HEK293T (cell line): ENCODE results near the gene TTLL7.

Experiments used
- CTCF ChIA-PET: fragments of 350-600 bp; formaldehyde crosslinking; extraction: SDS; loops from one replicate; lab custom pipeline; 2021; ENCODE audit warnings: antibody characterized with exemption, inconsistent platforms; lab: Yijun Ruan, JAX
- POLR2A ChIA-PET: fragments of 350-600 bp; formaldehyde crosslinking; extraction: SDS; loops from one replicate; lab custom pipeline; 2020; ENCODE audit warnings: antibody characterized with exemption, inconsistent platforms; lab: Yijun Ruan, JAX
- DNase-seq: peaks from one replicate; pipeline ENCODE4 v3.0.0; 2012; ENCODE audit warnings: mixed read lengths; ENCODE audit errors: extremely low spot score
- ARNT ChIP-seq: fragments of 450-650 bp; IDR thresholded peaks from 2 replicates; pipeline ENCODE4 v1.6.1; 2017; ENCODE audit warnings: mild to moderate bottlenecking
- BHLHE40 ChIP-seq: fragments of 450-650 bp; IDR thresholded peaks from 2 replicates; pipeline ENCODE4 v1.6.1; 2016; ENCODE audit warnings: mild to moderate bottlenecking, moderate library complexity, borderline replicate concordance
- CTBP1 ChIP-seq: fragments of 450-650 bp; IDR thresholded peaks from 2 replicates; pipeline ENCODE4 v1.6.1; 2016; ENCODE audit warnings: borderline replicate concordance
- ELF4 ChIP-seq: fragments of 450-650 bp; IDR thresholded peaks from 2 replicates; pipeline ENCODE4 v1.6.1; 2017; ENCODE audit warnings: antibody characterized with exemption
- FOXA1 ChIP-seq: fragments of 450-650 bp; IDR thresholded peaks from 2 replicates; pipeline ENCODE4 v1.6.1; 2016; ENCODE audit warnings: mild to moderate bottlenecking
- FOXK2 ChIP-seq: fragments of 450-650 bp; IDR thresholded peaks from 2 replicates; pipeline ENCODE4 v1.6.1; 2016; ENCODE audit warnings: mild to moderate bottlenecking
- FOXM1 ChIP-seq: fragments of 450-650 bp; IDR thresholded peaks from 2 replicates; pipeline ENCODE4 v1.6.1; 2017; ENCODE audit warnings: mild to moderate bottlenecking, borderline replicate concordance
- HDGF ChIP-seq: fragments of 450-650 bp; IDR thresholded peaks from 2 replicates; pipeline ENCODE4 v1.6.1; 2017; ENCODE audit warnings: antibody characterized with exemption, borderline replicate concordance
- L3MBTL2 ChIP-seq: fragments of 450-650 bp; conservative IDR thresholded peaks from 2 replicates; pipeline ENCODE4 v1.6.1; 2016; ENCODE audit warnings: mild to moderate bottlenecking
- LEF1 ChIP-seq: fragments of 450-650 bp; IDR thresholded peaks from 2 replicates; pipeline ENCODE4 v1.6.1; 2017; ENCODE audit warnings: mild to moderate bottlenecking, borderline replicate concordance
- NFRKB ChIP-seq: fragments of 450-650 bp; IDR thresholded peaks from 2 replicates; pipeline ENCODE4 v1.6.1; 2016; ENCODE audit warnings: mild to moderate bottlenecking, moderate library complexity
- PKNOX1 ChIP-seq: fragments of 450-650 bp; IDR thresholded peaks from 2 replicates; pipeline ENCODE4 v1.6.1; 2016
- SP1 ChIP-seq: fragments of 450-650 bp; IDR thresholded peaks from 2 replicates; pipeline ENCODE4 v1.6.1; 2017
- SUZ12 ChIP-seq: fragments of 450-650 bp; IDR thresholded peaks from 2 replicates; pipeline ENCODE4 v1.6.1; 2016; ENCODE audit warnings: mild to moderate bottlenecking
- TARDBP ChIP-seq: fragments of 450-650 bp; IDR thresholded peaks from 2 replicates; pipeline ENCODE4 v1.6.1; 2016
- ZNF384 ChIP-seq: fragments of 450-650 bp; IDR thresholded peaks from 2 replicates; pipeline ENCODE4 v1.6.1; 2016

The TTLL7 gene

GRCh38 chr1:83897516-83897915 lies 101.4 kb downstream of the TTLL7 start:
- POLR2A ChIA-PET = no interaction called here
- no peak for DNase-seq
- TF ChIP-seq CTBP1 (no peak), SUZ12 (no peak), ARNT (no peak), BHLHE40 (no peak)
- CTCF ChIA-PET = no interaction called here

GRCh38 chr1:83896299-83896698 lies 102.6 kb downstream of the TTLL7 start:
- no peak for TF ChIP-seq L3MBTL2
- TF ChIP-seq TARDBP = no peak
- no peak for TF ChIP-seq BHLHE40
- no peak for TF ChIP-seq ARNT
- TF ChIP-seq CTBP1 = no peak
- TF ChIP-seq FOXA1 = no peak
- POLR2A ChIA-PET = no interaction called here
- CTCF ChIA-PET = no interaction called here
- no peak for DNase-seq

- no peak for DNase-seq
- CTCF ChIA-PET = no interaction called here
- POLR2A ChIA-PET = no interaction called here
- TF ChIP-seq FOXK2 (no peak), ELF4 (no peak), TARDBP (no peak), BHLHE40 (no peak)
Measured at GRCh38 chr1:83889707-83890106, 109.2 kb downstream of the TTLL7 start.

- no peak for DNase-seq
- ChIA-PET CTCF (no interaction called here), POLR2A (no interaction called here)
- TF ChIP-seq SP1 = no peak
- TF ChIP-seq TARDBP = no peak
- TF ChIP-seq FOXM1 = no peak
- no peak for TF ChIP-seq FOXA1
- no peak for TF ChIP-seq L3MBTL2
Measured at GRCh38 chr1:83887483-83887882, 111.4 kb downstream of the TTLL7 start.

- CTCF ChIA-PET = no interaction called here
- TF ChIP-seq ARNT = no peak
- no peak for DNase-seq
- POLR2A ChIA-PET = no interaction called here
Measured at GRCh38 chr1:83883979-83884378, 115.0 kb downstream of the TTLL7 start.

GRCh38 chr1:83882906-83883305 lies 116.0 kb downstream of the TTLL7 start:
- DNase-seq = peak; percentile 78
- POLR2A ChIA-PET = no interaction called here
- CTCF ChIA-PET = interaction anchor here (0.6 kb wide), 1 partner anchor 291 kb away, joined by 3 read pairs; no protein-coding TSS in a partner anchor

GRCh38 chr1:83872515-83872914 lies 126.4 kb downstream of the TTLL7 start:
- no peak for DNase-seq
- ChIA-PET CTCF (no interaction called here), POLR2A (no interaction called here)
- no peak for TF ChIP-seq PKNOX1
- no peak for TF ChIP-seq LEF1
- no peak for TF ChIP-seq L3MBTL2
- TF ChIP-seq TARDBP = no peak
- no peak for TF ChIP-seq CTBP1
- no peak for TF ChIP-seq ZNF384
- TF ChIP-seq ELF4 = no peak

More at GRCh38 chr1:83882906-83883305, 116.0 kb downstream of the TTLL7 start:
- TF ChIP-seq HDGF (no peak), NFRKB (no peak), PKNOX1 (peak; percentile 82), FOXM1 (0 out of 2 replicates have a peak, but pooled peaks have one; percentile 29), FOXK2 (peak; percentile 66; the same call in 1 of the 2 replicates), ARNT (no peak)

- ChIA-PET CTCF (no interaction called here), POLR2A (no interaction called here)
- TF ChIP-seq ARNT (no peak), BHLHE40 (no peak), CTBP1 (no peak), PKNOX1 (no peak), FOXK2 (no peak)
- DNase-seq = no peak
Measured at GRCh38 chr1:83864991-83865390, 133.9 kb downstream of the TTLL7 start.
